Fibroblast of skin of back (primary cell): ENCODE measurements around the gene CHM.
"Not testable (repeated sequence)": the region's sequence is repeated elsewhere in the genome, so short reads cannot be mapped to it uniquely, and the experiment has no call there.

Experiments used
- DNase-seq: peaks from one replicate; pipeline ENCODE4 v3.0.0-alpha.2; 2013

Gene CHM

DNA sequence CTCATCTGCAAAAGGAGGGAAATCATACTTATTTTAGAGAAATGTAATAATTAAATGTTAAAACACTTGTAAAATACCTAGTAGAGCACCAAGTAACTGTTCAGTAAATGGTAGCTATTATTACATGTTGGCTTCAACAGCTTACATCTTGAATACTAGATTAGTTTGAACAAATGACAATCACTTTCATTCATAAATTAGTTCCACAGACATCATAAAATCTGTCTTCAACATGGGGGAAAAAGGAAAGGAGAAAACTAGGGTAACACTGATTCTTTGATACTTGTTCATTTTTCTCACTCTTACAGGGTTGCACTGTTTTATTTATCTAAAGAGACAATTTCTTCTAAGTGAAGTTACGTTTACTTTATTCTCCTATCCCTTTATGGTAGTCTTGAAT is 51.7 kb downstream of the CHM start:
- no peak for DNase-seq

DNA sequence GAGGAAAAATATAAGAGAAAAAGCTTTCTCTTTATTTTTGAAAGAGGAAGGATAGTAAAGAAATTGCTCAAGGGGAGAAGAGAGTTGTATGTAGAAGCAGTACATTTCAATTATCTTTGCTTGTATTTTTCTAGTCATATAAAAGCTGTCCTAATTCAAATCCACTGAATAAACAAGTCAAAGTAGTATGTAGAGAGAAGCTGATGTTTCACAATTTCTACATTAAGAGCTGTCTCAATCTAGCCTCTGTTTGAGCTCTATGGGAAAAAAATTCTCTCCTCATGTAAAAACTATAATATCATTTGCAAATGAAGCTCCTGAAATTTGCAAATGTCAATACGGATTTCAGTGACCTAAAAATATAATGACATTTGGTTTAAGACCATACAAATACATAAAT is 52.6 kb downstream of the CHM start:
- DNase-seq, result no peak

DNA sequence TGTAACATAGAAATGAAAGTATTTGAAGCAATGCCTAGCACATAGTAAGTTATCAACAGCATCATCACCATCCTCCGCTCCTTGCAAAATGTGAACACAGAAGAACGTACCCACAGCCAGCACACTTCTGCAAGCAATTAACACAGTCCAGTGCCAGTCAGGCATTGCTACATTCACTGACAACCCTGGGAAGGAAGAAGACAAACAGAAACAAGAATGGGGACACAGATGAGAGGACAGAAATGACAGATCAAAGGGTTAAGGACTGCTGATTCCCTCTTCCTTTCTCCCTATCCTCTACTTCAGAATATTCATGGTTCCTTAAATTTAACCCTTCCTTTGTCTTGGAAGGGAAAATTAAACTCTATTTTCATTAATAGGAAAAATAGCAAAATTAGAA is 53.1 kb downstream of the CHM start:
- no peak for DNase-seq

DNA sequence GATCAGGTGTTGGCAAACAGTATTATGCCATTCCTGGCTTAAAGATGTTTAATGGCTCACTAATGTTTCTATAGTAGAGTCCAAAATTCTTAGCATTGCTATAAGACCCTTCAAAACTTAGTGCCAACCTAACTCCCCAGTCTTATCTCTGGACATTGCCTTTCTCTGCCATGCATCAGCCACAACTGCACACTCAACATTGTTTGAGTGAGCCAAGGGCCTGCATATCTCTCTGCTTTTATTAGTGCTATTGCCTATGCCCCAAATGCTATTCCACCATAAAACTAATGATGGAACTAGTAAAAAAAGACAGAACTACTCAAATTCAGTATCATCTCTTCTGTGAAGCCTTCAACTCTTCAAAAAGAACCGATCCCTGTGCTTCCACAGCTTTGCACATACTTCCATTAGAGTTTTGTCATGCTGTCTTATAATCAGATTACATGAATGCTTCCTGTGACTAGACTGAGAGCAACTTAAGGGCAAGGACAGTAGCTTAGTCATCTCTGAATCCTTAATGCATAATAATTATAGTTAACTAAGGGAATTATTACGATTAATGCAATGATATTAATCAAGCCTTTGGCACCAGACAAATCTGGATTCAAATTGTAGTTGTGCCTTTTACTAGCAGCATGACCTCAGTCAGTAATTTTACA is 53.7 kb downstream of the CHM start:
- peak; percentile 3 for DNase-seq

DNA sequence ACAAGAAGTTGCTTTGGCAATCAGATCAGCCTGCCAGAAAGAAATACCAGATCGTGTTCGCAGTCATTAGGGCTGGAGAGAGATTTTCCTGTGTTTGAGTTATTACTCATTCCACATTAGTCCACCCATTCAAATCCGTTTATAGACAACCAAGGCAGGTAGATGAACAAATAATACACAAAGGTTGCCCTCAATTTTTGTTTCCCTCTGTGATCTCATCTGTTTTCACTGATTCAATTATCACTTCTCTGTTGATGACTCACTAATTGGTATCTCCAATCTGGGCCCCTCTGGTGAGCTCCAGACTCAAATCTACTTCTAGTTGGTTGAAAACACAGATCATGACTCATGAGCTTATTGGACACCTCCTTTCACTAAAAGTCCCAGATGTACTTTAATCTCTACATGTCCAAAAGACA is 54.5 kb downstream of the CHM start:
- DNase-seq, result peak; percentile 13

DNA sequence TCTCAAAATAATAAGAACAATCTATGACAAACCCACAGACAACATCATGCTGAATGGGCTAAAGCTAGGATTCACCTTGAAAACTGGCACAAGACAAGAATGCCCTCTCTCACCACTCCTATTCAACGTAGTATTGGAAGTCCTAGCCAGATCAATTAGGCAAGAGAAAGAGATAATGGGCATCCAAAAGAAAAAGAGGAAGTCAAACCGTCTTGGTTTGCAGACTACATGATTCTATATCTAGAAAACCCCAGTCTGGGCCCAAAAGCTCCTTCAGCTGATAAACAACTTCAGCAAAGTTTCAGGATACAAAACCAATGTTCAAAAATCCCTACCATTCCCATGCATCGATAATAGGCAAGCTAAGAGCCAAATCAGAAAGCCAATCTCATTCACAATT is 59.0 kb downstream of the CHM start:
- no peak for DNase-seq

DNA sequence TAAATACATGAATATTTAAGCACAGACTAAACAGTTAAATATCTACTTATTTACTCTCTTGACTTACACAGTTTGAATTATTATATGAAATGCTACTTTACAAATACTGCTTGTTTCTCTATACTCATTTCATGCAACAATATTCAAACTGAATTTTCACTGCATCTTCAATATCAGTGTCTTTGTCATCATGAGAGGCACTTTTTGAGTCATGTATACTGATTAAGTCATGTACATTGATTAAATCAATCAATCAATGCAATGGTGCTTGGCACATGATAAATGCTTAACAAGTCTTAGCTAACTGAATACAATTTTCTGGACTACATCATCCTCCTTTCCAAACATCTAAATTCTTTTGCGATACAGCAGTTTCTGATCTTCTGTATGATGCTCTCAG is 67.1 kb downstream of the CHM start:
- DNase-seq, result no peak

DNA sequence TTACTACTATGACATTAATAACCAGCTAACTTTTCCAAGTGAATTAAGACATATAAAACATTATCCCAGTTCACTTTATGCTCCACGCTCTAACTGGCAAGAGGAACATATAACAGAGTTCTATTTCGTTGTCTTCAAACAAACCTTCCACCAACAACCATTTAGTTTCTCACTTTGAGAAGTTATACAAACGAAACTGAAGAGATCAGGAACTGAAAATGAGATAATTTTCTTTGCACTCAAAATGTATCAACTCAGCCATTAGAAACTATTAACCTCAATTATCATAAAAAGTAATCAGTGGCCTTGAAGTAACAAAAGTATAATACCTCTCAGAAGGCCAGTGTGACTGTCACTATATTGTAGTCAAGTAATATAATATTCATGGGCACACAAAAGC is 70.1 kb downstream of the CHM start:
- no peak for DNase-seq

DNA sequence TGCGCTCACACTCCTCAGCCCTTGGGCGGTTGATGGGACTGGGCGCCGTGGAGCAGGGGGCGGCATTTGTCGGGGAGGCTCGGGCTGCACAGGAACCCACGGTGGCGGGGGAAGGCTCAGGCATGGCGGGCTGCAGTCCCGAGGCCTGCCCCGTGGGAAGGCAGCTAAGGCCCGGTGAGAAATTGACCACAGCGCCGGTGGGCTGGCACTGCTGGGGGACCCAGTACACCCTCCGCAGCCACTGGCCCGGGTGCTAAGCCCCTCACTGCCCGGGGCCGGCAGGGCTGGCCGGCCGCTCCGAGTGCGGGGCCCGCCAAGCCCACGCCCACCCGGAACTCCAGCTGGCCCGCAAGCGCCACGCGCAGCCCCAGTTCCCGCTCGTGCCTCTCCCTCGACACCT is 75.0 kb downstream of the CHM start:
- not testable (repeated sequence) for DNase-seq

DNA sequence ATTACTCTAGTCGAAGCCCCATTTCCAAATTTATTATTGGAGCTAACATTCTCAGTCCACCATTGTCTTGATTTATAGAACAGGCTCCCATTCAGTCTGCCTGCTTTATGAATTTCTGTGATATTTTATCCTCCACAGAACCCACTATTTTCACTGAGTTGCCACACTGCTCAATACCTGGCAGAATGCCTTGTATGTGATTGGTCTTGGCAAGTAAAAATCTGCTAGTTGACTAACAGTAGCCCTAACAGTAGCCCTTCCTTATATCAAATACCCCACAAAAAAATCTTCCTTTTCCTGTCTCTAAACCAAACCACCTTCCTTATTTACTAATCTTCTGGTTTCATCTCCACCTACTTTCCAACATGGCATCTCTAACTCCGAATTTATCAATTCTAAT is 82.6 kb downstream of the CHM start:
- DNase-seq, result no peak

DNA sequence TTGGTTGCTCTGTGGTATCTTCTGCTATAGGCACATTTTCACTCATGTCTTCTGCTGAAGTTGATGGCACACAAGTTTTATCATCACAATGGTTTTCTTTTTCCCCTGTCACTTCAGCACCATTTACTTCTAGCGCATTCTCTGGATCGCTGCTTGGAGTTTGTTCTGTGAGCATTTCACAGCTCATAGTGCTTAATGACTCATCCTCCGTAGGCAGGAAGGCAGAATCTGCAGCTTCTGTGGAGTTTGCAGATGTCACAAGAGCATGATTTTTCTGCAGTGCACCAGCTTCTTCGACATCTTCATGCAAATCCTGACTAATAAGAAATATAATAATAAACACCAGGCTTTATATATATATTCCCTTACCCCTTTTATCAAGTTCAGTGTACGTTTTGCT is 83.6 kb downstream of the CHM start:
- peak; percentile 66 for DNase-seq

DNA sequence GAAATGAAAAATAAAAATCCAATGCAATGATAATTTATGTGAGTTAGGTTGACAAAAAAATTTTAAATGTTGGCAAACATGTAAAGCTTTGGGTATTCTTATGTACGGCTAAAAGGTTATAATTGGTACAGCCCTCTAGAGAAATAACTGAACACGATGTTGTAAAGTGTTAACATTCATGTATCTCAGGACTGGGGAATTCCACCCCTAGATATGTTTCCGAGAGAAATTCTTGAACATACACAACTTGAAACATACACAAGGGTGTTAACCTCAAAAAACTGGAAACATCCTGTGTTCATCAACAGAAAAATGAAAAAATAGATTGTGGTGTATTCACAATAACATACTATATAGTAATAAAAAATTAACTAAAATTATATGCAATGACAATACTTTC is 91.8 kb downstream of the CHM start:
- no peak for DNase-seq

DNA sequence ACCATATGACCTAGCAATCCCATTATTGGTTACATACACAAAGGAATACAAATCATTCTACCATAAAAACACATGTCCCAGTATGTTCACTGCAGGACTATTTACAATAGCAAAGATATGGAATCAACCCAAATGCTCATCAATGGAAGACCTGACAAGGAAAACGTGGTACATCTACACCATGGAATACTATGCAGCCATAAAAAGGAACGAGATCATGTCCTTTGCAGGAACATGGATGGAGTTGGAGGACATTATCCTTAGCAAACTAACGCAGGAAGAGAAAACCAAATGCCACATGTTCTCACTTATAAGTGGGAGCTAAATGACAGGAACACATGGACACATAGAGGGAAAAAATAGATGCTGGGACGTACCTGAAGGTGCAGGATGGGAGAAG is 102.6 kb downstream of the CHM start:
- not testable (repeated sequence) for DNase-seq

DNA sequence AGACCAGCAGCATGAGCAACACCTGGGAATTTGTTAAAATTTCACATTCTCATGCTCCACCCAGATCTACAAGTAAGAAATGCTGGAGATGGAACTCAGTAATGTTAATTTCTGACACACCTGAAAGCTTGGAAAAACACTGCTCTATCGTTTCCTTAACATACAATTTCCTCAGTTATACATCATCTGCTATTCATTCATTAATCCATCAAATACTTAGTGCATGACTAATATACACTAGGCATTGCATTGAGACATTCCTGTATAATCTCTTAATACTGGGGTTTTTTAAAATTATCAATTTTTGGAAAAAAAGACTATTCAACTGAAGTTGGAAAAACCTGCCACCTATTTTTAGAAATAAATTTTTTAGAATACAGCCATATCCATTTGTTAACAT is 106.1 kb downstream of the CHM start:
- DNase-seq, result no peak

DNA sequence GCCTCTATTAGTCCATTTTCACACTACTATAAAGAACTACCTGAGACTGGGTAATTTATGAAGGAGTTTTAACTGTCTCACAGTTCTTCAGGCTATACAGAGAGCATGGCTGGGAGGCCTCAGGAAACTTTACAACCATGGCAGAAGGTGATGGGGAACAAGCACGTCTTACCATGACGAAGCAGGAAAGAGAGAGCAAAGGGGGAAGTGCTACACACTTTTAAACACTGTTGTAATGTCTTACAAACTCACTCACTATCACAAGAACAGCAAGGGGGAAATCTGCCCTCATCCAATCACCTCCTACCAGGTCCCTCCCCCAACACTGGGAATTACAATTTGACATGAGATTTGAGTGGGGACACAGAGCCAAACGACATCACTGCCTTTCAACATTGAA is 107.4 kb downstream of the CHM start:
- not testable (repeated sequence) for DNase-seq

DNA sequence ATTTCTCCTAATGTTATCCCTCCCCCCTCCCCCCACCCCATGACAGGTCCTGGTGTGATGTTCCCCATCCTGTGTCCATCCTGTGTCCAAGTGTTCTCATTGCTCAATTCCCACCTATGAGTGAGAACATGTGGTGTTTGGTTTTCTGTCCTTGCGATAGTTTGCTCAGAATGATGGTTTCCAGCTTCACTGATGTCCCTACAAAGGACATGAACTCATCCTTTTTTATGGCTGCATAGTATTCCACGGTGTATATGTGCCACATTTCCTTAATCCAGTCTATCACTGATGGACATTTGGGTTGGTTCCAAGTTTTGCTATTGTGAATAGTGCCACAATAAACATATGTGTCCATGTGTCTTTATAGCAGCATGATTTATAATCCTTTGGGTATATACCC is 113.0 kb downstream of the CHM start:
- not testable (repeated sequence) for DNase-seq

DNA sequence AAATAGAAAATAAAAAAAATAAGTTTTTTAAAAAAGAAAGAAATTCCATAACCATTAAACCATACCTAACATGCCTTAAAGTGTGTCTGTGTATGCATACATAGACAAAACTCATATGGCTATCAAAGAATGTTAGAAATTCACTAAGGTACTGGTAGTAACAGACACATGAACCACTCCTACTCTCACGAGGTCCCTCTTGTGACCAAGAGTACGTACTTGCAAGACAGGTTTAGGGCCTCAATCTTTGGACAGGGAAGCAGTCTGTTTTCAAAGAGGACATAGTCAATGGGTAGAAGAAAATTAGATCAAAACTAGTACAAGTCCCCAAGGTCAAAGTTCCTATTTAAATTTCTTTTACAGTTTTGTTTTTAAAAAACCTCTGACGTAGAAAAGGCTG is 117.3 kb downstream of the CHM start:
- DNase-seq, result no peak

DNA sequence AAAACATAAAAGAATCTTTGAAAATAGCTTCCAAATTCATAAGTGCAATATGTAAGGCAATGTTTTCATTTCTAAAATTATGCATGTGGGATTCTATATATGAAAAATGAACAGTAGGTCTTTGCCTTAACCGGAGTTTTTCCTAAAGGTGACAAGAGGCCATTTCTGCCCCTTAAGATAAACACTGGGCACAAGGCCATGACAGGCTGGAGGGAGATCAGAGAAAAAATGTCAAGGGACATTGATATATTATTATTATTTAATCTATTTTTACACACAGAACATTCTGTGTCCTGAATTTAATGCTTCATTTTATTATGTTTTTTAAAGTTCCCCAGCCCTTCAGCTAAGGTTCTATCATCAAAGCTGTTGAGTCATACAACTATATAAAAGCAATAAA is 118.8 kb downstream of the CHM start:
- DNase-seq, result no peak

DNA sequence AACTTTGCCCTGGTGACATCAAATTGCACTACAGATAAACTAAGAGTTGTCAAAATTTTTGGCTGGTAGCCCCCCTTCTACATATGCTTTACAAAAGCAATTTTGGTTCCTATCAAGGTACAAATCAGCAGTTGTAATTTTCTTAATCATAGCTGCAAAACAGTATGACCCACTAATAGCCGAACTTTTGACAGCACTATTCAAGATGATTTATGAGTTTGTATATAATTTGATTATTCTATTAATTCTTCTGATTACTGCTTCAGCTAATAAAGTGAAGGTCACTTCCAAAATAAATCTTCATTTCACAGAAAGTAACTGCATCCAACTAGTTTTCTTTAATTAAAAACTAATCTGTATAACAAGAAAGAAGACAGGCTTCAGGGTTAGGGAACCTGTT is 119.6 kb downstream of the CHM start:
- no peak for DNase-seq

DNA sequence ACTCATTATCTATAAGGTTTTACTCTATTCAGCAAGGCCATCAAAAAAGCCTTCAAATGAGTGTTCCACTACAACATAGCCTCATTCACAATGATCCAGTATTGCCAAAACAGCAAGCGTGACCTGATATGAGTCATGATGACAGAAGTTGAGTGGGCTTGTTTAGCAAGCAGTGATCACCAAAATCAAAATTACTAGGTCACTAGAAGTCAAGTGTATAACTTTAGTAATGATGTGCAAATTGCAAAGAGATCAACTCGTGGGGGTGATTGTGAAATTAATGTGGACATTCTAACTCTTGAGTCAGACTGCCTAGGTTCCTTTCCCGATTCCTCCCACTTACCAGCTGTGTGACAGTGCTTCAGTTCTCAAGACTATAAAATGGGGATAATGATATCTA is 124.5 kb downstream of the CHM start:
- DNase-seq, result no peak

DNA sequence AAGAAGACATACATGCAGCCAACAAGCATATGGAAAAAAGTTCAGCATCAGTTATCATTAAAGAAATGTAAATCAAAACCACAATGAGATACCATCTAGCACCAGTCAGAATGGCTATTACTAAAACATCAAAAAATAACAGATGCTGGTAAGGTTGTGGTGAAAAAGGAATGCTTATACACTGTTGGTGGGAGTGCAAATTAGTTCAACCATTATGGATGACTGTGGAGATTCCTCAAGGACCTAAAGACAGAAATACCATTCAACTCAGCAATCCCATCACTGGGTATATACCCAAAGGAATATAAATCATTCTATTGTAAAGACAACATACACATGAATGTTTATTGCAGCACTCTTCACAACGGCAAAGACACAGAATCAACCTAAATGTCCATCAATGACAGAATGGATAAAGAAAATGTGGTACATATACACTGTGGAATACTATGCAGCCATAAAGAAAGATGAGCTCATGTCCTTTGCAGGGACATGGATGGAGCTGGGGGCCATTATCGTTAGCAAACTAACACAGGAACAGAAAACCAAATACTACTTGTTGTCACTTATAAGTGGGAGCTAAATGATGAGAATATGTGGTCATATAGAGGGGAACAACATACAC is 130.6 kb downstream of the CHM start:
- peak; percentile 55 for DNase-seq

DNA sequence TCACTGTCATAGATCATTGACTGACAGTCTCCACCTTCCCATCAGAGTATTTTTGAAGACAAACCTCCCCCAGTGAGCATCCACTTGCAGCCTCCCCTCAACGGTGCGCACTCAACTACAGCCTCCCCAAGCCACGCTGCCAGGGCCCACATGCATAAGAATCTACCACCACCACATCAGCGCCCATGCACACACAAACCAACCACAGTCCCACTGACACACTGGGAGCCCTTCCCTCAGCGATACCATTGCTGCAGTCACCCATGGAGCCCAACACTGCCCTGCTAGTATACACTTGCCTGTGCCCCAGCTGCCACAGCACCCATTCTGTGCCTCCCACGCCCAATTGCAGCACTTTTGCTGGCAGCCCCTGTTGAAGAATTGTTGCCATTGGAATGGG is 132.9 kb downstream of the CHM start:
- no peak for DNase-seq

DNA sequence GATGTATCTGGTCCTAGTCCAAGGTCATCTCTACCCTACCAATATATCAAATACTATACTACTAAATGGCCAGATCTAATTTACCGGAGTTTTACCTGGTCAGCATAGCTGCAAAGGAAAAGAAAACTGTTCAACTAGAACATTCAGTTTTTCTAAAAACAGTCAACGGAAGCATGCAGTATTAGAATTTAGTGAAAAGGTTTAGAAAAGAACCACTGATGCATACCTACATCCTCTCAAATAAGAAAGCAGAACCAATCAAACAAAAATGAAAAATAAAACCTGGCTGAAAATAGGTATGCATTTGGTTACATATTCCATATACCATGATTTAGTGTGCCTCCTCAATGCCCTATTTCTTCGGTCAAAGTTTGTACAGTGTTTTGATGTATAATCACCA is 140.0 kb downstream of the CHM start:
- no peak for DNase-seq

DNA sequence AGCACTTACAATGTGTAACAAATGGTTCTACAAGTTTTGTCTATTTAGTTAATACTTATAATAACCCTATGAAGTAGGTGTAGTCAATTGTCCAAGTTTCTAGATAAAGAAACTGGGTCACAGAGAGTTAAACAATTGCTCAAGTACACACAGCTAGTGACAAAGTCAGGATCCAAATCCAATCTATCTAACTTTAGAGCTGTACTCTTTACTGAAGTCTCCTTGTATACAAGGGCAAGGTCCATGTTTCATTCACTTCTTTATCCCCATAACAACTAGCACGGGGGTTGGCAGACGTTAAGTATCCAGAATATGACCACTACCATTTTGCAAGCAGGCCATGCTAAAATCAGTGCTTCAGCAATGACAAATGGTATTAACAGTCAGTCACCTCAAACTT is 141.0 kb downstream of the CHM start:
- DNase-seq, result no peak

DNA sequence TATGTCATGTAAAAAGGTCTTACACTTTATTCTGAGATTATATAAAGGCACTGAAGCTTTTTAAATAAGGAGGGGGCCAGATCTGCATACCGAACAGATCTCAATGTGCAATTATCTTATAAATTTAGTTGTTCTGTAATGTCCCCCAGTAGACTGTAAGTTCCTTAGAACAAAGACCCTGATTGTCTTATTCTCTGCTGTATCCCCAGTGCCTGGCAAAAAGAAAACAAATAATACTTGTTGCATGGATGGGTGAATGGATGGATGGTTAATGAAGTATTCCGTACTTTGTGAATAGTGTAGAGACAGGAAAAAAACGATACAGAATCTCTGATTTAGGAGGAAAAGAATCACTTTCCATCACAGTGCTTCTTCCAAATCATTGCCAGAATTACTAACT is 141.5 kb downstream of the CHM start:
- DNase-seq, result no peak
